Measurements from ENCODE around the gene TTLL11. TPM values are rescaled to one million over a fixed set of nuclear protein-coding genes. Genes with fewer than 3 reads are reported as not detected.

The TTLL11 gene
- total RNA-seq, 4 donors from 2014 or later, result 3.2 to 11.8 (median 9.0) TPM

GRCh38 chr9:121999556-121999955 lies 93.6 kb downstream of the TTLL11 start:
- WGBS, 2 donors, result 77 to 89% methylated on average over 3 of the region's 3 CpGs
- TF ChIP-seq CTCF (IDR thresholded peaks at IDR 0.05) (no peak), POLR2A (IDR thresholded peaks at IDR 0.05) (no peak)
- Histone ChIP-seq H3K4me1 (peaks cover 6 to 27% (median 13%) of the 10 kb centered on the region in 3 donors), H3K36me3 (no peaks in the 10 kb centered on the region), H3K9me3 (no peaks in the 10 kb centered on the region), H3K27me3 (no peaks in the 10 kb centered on the region), H3K27ac (no peak overlapping the region), H3K4me3 (no peak overlapping the region)
- no peak for DNase-seq
- intact Hi-C loops (cut with DNase I), result no loop called here

- 71 to 78% methylated on average over 7 of the region's 7 CpGs for WGBS, 2 donors
- Histone ChIP-seq H3K36me3 (no peaks in the 10 kb centered on the region), H3K4me3 (no peak overlapping the region), H3K27ac (no peak overlapping the region), H3K27me3 (no peaks in the 10 kb centered on the region), H3K4me1 (peaks cover 6 to 27% (median 13%) of the 10 kb centered on the region in 3 donors), H3K9me3 (no peaks in the 10 kb centered on the region)
- TF ChIP-seq POLR2A (IDR thresholded peaks at IDR 0.05) (no peak), CTCF (IDR thresholded peaks at IDR 0.05) (no peak)
- DNase-seq, result no peak
- intact Hi-C loops (cut with DNase I), result no loop called here
Observed at GRCh38 chr9:121998513-121999049, 94.5 kb downstream of the TTLL11 start.

- intact Hi-C loops (cut with DNase I), result no loop called here
- 84 to 93% methylated on average over 7 of the region's 7 CpGs for WGBS, 2 donors
- Histone ChIP-seq H3K36me3 (no peaks in the 10 kb centered on the region), H3K4me3 (no peak overlapping the region), H3K27me3 (no peaks in the 10 kb centered on the region), H3K27ac (no peak overlapping the region), H3K4me1 (peaks cover 6 to 27% (median 13%) of the 10 kb centered on the region in 3 donors), H3K9me3 (no peaks in the 10 kb centered on the region)
- TF ChIP-seq POLR2A (IDR thresholded peaks at IDR 0.05) (no peak), CTCF (IDR thresholded peaks at IDR 0.05) (no peak)
- DNase-seq, result no peak
Observed at GRCh38 chr9:121997791-121998190, 95.3 kb downstream of the TTLL11 start.

GRCh38 chr9:121996783-121997182 lies 96.3 kb downstream of the TTLL11 start:
- TF ChIP-seq CTCF (IDR thresholded peaks at IDR 0.05), result no peak
- TF ChIP-seq POLR2A (IDR thresholded peaks at IDR 0.05), result no peak
- no peak overlapping the region for H3K27ac ChIP-seq
- no peaks in the 10 kb centered on the region for H3K27me3 ChIP-seq
- no peaks in the 10 kb centered on the region for H3K9me3 ChIP-seq
- 83 to 95% methylated on average over 4 of the region's 4 CpGs for WGBS, 2 donors
- H3K36me3 ChIP-seq, result no peaks in the 10 kb centered on the region
- intact Hi-C loops (cut with DNase I), result no loop called here
- DNase-seq, result no peak
- H3K4me1 ChIP-seq, result peaks cover under 1 to 18% (median 8%) of the 10 kb centered on the region in 3 donors
- H3K4me3 ChIP-seq, result no peak overlapping the region

- Histone ChIP-seq H3K27me3 (no peaks in the 10 kb centered on the region), H3K4me3 (no peak overlapping the region), H3K36me3 (no peaks in the 10 kb centered on the region), H3K27ac (no peak overlapping the region), H3K9me3 (no peaks in the 10 kb centered on the region), H3K4me1 (peaks cover 0 to 10% (median 2%) of the 10 kb centered on the region in 3 donors)
- 78 to 79% methylated on average over 5 of the region's 5 CpGs for WGBS, 2 donors
- intact Hi-C loops (cut with DNase I), result no loop called here
- no peak for DNase-seq
- TF ChIP-seq CTCF (IDR thresholded peaks at IDR 0.05), result no peak
- TF ChIP-seq POLR2A (IDR thresholded peaks at IDR 0.05), result no peak
Observed at GRCh38 chr9:121995997-121996396, 97.1 kb downstream of the TTLL11 start.
